GM12878 (cell line): Measurements from ENCODE around the gene PLCG1. TPM values are rescaled to one million over a fixed set of nuclear protein-coding genes. Genes with fewer than 3 reads are reported as not detected.

Experiments
- ATAC-seq: fragments of 200-7000 bp; cut with Tn5 transposase; 3 replicates; pipeline ENCODE4 v1.9.1; 2020; ENCODE audit warnings: mild to moderate bottlenecking, moderate library complexity
- BruUV-seq: library from RNA; stranded (reverse); fragments of 400-500 nt; replicated peaks from 2 replicates; lab custom pipeline; 2021; lab: Mats Ljungman, UMichigan
- CTCF ChIA-PET: fragments of 300-600 bp; sonication (Branson Sonifier 250); formaldehyde crosslinking; extraction: SDS; loops from one replicate; lab custom pipeline; 2021; ENCODE audit warnings: inconsistent platforms; lab: Yijun Ruan, JAX
- POLR2A ChIA-PET: fragments of 350-600 bp; formaldehyde crosslinking; extraction: SDS; loops from one replicate; lab custom pipeline; 2021; ENCODE audit warnings: inconsistent platforms; lab: Charles Lee
- RAD21 ChIA-PET: fragments of 300-600 bp; sonication (Branson Sonifier 250); formaldehyde crosslinking; loops from one replicate; lab custom pipeline; 2023; ENCODE audit warnings: antibody characterized with exemption; ENCODE audit not compliant: unreplicated experiment; lab: Charles Lee
- SMC1A ChIA-PET: fragments of 300-600 bp; sonication (Branson Sonifier 250); formaldehyde crosslinking; loops from one replicate; lab custom pipeline; 2023; ENCODE audit not compliant: unreplicated experiment, uncharacterized antibody; lab: Charles Lee
- DNase-seq: peaks from one replicate; pipeline ENCODE4 v3.0.0-alpha.2; 2011; ENCODE audit warnings: low read depth, low spot score
- FAIRE-seq: peaks from 3 replicates; lab custom pipeline; 2011; peaks lifted over from hg19 to GRCh38; lab: Jason Lieb, UNC
- H2AFZ ChIP-seq: 2 replicates; pipeline ENCODE4 v1.6.0; 2011; ENCODE audit warnings: low read depth, low read length, control low read depth; ENCODE audit not compliant: control insufficient read depth
- H3K27ac ChIP-seq: 2 replicates; pipeline ENCODE4 v1.5.1; 2011; ENCODE audit warnings: control low read depth; ENCODE audit not compliant: control insufficient read depth, insufficient read depth
- H3K27me3 ChIP-seq, 2 experiments: replicated peaks in 1 of 2; 2 replicates each; pipeline versions ENCODE4 v1.6.0 to v1.6.1; 2011; ENCODE audit warnings: low read length in 1 of 2; ENCODE audit not compliant: control insufficient read depth in 2 of 2, insufficient read depth in 2 of 2
- H3K36me3 ChIP-seq, 2 experiments: 2 replicates each; pipeline ENCODE4 v1.5.1; 2011; ENCODE audit warnings: low read length in 1 of 2; ENCODE audit not compliant: control insufficient read depth in 2 of 2, insufficient read depth in 2 of 2
- H3K4me1 ChIP-seq: 2 replicates; pipeline ENCODE4 v1.6.1; 2011; ENCODE audit warnings: mild to moderate bottlenecking, low read length, moderate library complexity, mixed read lengths; ENCODE audit not compliant: control insufficient read depth, insufficient read depth
- H3K4me2 ChIP-seq: 2 replicates; pipeline ENCODE4 v1.6.0; 2011; ENCODE audit warnings: control low read depth; ENCODE audit not compliant: control insufficient read depth, insufficient read depth
- H3K4me3 ChIP-seq: fragments of 200-600 bp; sonication (generic); 2 replicates; pipeline ENCODE4 v1.5.1; 2016
- H3K79me2 ChIP-seq: 2 replicates; pipeline ENCODE4 v1.6.0; 2011; ENCODE audit warnings: low read length; ENCODE audit not compliant: control insufficient read depth, insufficient read depth
- H3K9ac ChIP-seq: 2 replicates; pipeline ENCODE4 v1.8.0; 2011; ENCODE audit warnings: low read length, control low read depth, mixed read lengths; ENCODE audit not compliant: control insufficient read depth, insufficient read depth
- H3K9me3 ChIP-seq: replicated peaks from 3 replicates; pipeline ENCODE4 v1.5.1; 2011; ENCODE audit warnings: mild to moderate bottlenecking, low read length; ENCODE audit not compliant: control insufficient read depth, insufficient read depth
- H4K20me1 ChIP-seq: 2 replicates; pipeline ENCODE4 v1.6.0; 2011; ENCODE audit not compliant: control insufficient read depth, insufficient read depth
- CBX5 ChIP-seq: sonication (generic); IDR thresholded peaks from 2 replicates; pipeline ENCODE4 v1.6.1; 2016; ENCODE audit warnings: low read depth, moderate library complexity, mild to moderate bottlenecking, inconsistent platforms
- CHD1 ChIP-seq: IDR thresholded peaks from 2 replicates; pipeline ENCODE4 v1.6.1; 2012; ENCODE audit warnings: low read depth, low read length, improper control_type of control experiment
- GABPA ChIP-seq: IDR thresholded peaks from 2 replicates; pipeline ENCODE4 v1.6.1; 2014; ENCODE audit warnings: antibody characterized with exemption, low read depth, mild to moderate bottlenecking, inconsistent platforms
- IRF4 ChIP-seq: IDR thresholded peaks from 2 replicates; pipeline ENCODE4 v1.6.1; 2011; ENCODE audit warnings: low read depth, low read length
- NFIC ChIP-seq: IDR thresholded peaks from 2 replicates; pipeline ENCODE4 v1.6.1; 2012; ENCODE audit warnings: low read depth, mild to moderate bottlenecking, inconsistent platforms, low read length, moderate library complexity
- SIN3A ChIP-seq: IDR thresholded peaks from 2 replicates; pipeline ENCODE4 v1.6.1; 2012; ENCODE audit warnings: low read depth, low read length, improper control_type of control experiment
- SPI1 ChIP-seq: IDR thresholded peaks from 2 replicates; pipeline ENCODE4 v1.6.1; 2011; ENCODE audit warnings: low read depth, mild to moderate bottlenecking, low read length, moderate library complexity, borderline replicate concordance; ENCODE audit not compliant: insufficient read depth
- TCF7 ChIP-seq: IDR thresholded peaks from 2 replicates; pipeline ENCODE4 v1.6.1; 2014; ENCODE audit warnings: antibody characterized with exemption, borderline replicate concordance
- WGBS: methylation state at CpG from one replicate; pipeline ENCODE4 v1.1.6; 2016; ENCODE audit warnings: low lambda C conversion rate; ENCODE audit not compliant: insufficient replicate concordance, insufficient coverage; ENCODE audit errors: missing lambda C conversion rate; 5-methylcytosine and 5-hydroxymethylcytosine counted together
- in situ Hi-C: fragments of 300-500 bp; cut with MboI; formaldehyde crosslinking; loops from 9 replicates; pipeline ENCODE4 v1.14.3; 2018; ENCODE audit warnings: mixed read lengths
- intact Hi-C: fragments of 100-400 bp; cut with micrococcal nuclease; formaldehyde crosslinking; loops from one replicate; pipeline ENCODE4 v1.14.2; 2022; ENCODE audit not compliant: unreplicated experiment
- polyA plus RNA-seq, 11 experiments: library from polyadenylated mRNA; depleted of rRNA in 4 of 11; unstranded in 6 of 11; stranded (reverse) in 5 of 11; fragments of >200 nt; fragmentation: Nextera tagmentation in 4 of 11; fragmentation: Illumina TruSeq in 1 of 11; extraction: Ambion mirVana in 4 of 11; extraction: Trizol in 1 of 11; gene quantifications; 1 replicate in 1 of 11; 2 replicates in 10 of 11; pipeline versions ENCODE4 v1.2.1 to v1.2.3, GENCODE V29; 2011 to 2016; ENCODE audit warnings: inconsistent platforms in 2 of 11, missing spikeins in 2 of 11, low read depth in 1 of 11
- total RNA-seq, 4 experiments: library from RNA; depleted of rRNA in 3 of 4; stranded (reverse); fragments of >200 nt in 3 of 4; fragmentation: Illumina TruSeq in 1 of 4; extraction: Trizol in 1 of 4; gene quantifications; 2 replicates each; pipeline versions ENCODE4 v1.2.1 to v1.2.3, GENCODE V29; 2013 to 2021
- TF ChIP-seq, protein P1 (sequence below): fragments of 450-650 bp; IDR thresholded peaks from 2 replicates; pipeline ENCODE4 v1.6.1; 2017; ENCODE audit warnings: low read depth, mild to moderate bottlenecking, moderate library complexity
- TF ChIP-seq, protein P2 (sequence below): IDR thresholded peaks from 2 replicates; pipeline ENCODE4 v1.6.1; 2011; ENCODE audit warnings: low read depth, mild to moderate bottlenecking, low read length, moderate library complexity, borderline replicate concordance; ENCODE audit errors: extremely low read depth

PLCG1 gene
- total and polyA plus RNA-seq, 10 of the 15 experiments (the other 5 are each of a cell fraction or from before 2014, with no cell fraction given), result 2.6 to 114 (median 45.3) TPM

DNA sequence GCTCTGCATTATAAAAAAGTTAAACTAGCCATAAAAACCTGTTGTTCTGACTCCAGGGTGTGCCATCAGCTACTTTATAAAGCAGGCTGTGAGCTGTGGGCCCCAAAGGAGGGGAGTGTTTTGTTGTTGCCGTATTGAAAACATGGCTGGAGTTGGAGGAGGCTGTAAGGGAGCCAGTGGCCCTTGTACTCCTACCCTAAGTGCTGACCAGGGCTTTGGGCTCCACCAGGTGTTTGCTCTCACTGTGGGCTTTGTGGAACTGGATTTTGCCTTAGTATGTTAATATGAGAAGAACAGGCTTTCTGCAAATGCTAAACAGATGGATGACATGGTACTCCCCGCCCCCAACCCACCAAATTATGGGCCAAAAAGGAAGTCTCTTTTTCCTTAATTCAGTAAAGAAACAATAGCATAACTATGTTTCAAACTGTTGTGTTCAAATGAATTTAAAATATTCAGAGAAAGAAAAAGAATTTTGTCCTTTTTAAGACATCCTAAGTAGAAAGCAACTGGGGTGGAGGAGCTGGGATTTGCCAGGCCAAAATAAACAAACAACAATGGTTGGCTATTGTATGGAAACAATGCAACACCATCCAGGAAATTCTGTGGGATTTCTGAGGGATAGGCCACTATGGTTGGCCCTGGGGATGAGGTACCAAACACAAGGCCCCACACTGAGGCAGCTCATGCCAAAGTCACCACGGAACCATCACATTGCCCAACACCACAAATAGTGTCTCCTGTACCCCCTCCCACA, 63.3 kb downstream of the PLCG1 start:
- POLR2A ChIA-PET, result interaction anchor here (0.6 kb wide), 1 partner anchor 267 kb away, joined by 4 read pairs; no protein-coding TSS in a partner anchor

DNA sequence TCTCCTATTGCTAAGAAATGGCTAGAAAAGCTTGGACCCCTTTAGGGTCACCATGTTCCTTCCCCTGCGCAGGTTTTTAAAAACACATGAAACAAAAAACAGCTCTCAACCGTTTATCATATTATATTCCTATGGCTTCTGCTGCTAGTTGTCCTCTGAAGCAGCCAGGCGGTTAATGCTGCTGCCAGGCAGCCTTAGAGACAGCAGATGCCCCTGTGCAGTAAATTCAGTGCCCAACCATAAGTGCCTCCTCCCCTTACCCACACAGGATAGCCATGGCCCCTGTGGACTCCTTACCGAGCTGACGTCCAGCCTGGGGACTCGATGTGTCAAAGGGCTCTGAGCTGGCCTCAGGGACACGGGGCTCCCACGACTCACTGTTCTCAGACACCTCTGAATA, 64.4 kb downstream of the PLCG1 start:
- WGBS, result 82% methylated on average over 8 of the region's 8 CpGs
- intact Hi-C loops (no loop called here), in situ Hi-C loops (no loop called here)
- no TSS peak for BruUV-seq
- CTCF ChIA-PET, result interaction anchor here (1.2 kb wide), 1 partner anchor 29 kb away, joined by 3 read pairs; no protein-coding TSS in a partner anchor
- ATAC-seq (no peak), FAIRE-seq (no peak), DNase-seq (no peak)
- H3K4me3 ChIP-seq, result no peak overlapping the region
- no peaks in the 10 kb centered on the region for H3K4me1 ChIP-seq
- H3K9me3 ChIP-seq, result no peaks in the 10 kb centered on the region
- no peaks in the 10 kb centered on the region; a peak in 1 of 4 replicates for H3K36me3 ChIP-seq
- H2AFZ ChIP-seq, result no peak overlapping the region
- RAD21 ChIA-PET, result no interaction called here
- TF ChIP-seq GABPA, result no peak
- TF ChIP-seq, protein P1, sequence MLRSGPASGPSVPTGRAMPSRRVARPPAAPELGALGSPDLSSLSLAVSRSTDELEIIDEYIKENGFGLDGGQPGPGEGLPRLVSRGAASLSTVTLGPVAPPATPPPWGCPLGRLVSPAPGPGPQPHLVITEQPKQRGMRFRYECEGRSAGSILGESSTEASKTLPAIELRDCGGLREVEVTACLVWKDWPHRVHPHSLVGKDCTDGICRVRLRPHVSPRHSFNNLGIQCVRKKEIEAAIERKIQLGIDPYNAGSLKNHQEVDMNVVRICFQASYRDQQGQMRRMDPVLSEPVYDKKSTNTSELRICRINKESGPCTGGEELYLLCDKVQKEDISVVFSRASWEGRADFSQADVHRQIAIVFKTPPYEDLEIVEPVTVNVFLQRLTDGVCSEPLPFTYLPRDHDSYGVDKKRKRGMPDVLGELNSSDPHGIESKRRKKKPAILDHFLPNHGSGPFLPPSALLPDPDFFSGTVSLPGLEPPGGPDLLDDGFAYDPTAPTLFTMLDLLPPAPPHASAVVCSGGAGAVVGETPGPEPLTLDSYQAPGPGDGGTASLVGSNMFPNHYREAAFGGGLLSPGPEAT, result no peak
- TF ChIP-seq CHD1, result no peak
- no peaks in the 10 kb centered on the region for H3K27me3 ChIP-seq
- H3K27ac ChIP-seq, result no peak overlapping the region
- no peaks in the 10 kb centered on the region for H3K79me2 ChIP-seq
- SMC1A ChIA-PET, result interaction anchor here (1.1 to 2.0 kb wide), 3 partner anchors 22 to 233 kb away, joined by 3 to 4 read pairs (median 4); no protein-coding TSS in a partner anchor
- POLR2A ChIA-PET, result no interaction called here
- no peaks in the 10 kb centered on the region for H4K20me1 ChIP-seq
- H3K4me2 ChIP-seq, result no peak overlapping the region
- no peak overlapping the region for H3K9ac ChIP-seq

More for the DNA sequence above, 63.3 kb downstream of the PLCG1 start:
- Histone ChIP-seq H3K9me3 (no peaks in the 10 kb centered on the region), H4K20me1 (no peaks in the 10 kb centered on the region), H3K4me1 (peaks cover 3% of the 10 kb centered on the region), H3K4me2 (no peak overlapping the region), H2AFZ (no peak overlapping the region), H3K4me3 (no peak overlapping the region), H3K36me3 (no peaks in the 10 kb centered on the region; a peak in 1 of 4 replicates), H3K79me2 (no peaks in the 10 kb centered on the region), H3K27me3 (no peaks in the 10 kb centered on the region), H3K9ac (no peak overlapping the region), H3K27ac (no peak overlapping the region)
- DNase-seq, result no peak
- CTCF ChIA-PET, result interaction anchor here (0.9 to 1.1 kb wide), 2 partner anchors 16 to 210 kb away, joined by 3 to 4 read pairs; no protein-coding TSS in a partner anchor
- FAIRE-seq, result no peak
- SMC1A ChIA-PET, result interaction anchor here (1.1 to 2.0 kb wide), 3 partner anchors 23 to 232 kb away, joined by 3 to 4 read pairs (median 4); no protein-coding TSS in a partner anchor
- BruUV-seq, result no TSS peak
- in situ Hi-C loops (no loop called here), intact Hi-C loops (no loop called here)
- TF ChIP-seq NFIC (no peak), IRF4 (no peak), SIN3A (no peak), CBX5 (no peak), SPI1 (no peak), TCF7 (no peak)
- TF ChIP-seq, protein P2, sequence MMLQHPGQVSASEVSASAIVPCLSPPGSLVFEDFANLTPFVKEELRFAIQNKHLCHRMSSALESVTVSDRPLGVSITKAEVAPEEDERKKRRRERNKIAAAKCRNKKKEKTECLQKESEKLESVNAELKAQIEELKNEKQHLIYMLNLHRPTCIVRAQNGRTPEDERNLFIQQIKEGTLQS, result no peak
- WGBS, result 72% methylated on average over 3 of the region's 3 CpGs
- ATAC-seq, result no peak
- RAD21 ChIA-PET, result no interaction called here
